ENCODE results near the gene METAP2.

DNA sequence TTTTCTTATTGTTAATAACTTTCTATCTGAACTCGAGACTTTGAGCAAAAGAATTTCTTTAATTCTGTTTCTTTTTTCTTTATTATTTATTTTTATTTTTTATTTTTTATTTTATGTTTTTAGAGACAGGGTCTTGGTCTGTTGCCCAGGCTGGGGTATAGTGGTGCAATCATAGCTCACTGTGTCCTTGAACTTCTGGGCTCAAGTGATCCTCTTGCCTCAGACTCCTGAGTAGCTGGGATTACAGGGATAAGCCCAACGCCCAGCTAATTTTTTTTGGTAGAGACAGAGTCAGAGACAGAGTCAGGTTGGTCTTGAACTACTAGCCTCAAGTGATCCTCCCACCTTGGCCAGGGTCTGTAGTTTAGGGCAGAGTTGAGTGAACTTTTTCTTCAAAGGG, 18.5 kb downstream of the METAP2 start:
- TF ChIP-seq, protein P1, sequence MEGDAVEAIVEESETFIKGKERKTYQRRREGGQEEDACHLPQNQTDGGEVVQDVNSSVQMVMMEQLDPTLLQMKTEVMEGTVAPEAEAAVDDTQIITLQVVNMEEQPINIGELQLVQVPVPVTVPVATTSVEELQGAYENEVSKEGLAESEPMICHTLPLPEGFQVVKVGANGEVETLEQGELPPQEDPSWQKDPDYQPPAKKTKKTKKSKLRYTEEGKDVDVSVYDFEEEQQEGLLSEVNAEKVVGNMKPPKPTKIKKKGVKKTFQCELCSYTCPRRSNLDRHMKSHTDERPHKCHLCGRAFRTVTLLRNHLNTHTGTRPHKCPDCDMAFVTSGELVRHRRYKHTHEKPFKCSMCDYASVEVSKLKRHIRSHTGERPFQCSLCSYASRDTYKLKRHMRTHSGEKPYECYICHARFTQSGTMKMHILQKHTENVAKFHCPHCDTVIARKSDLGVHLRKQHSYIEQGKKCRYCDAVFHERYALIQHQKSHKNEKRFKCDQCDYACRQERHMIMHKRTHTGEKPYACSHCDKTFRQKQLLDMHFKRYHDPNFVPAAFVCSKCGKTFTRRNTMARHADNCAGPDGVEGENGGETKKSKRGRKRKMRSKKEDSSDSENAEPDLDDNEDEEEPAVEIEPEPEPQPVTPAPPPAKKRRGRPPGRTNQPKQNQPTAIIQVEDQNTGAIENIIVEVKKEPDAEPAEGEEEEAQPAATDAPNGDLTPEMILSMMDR (IDR thresholded peaks at IDR 0.05) = no peak
- TF ChIP-seq POLR2A (IDR thresholded peaks at IDR 0.05) = no peak
